HG03457 (cell line): ENCODE measurements around the gene IDUA.

ENCODE experiments used
- ATAC-seq: cut with Tn5 transposase; IDR thresholded peaks from one replicate; pipeline ENCODE4 v1.9.1; 2021; ENCODE audit warnings: moderate number of reproducible peaks; ENCODE audit not compliant: unreplicated experiment

IDUA gene

DNA sequence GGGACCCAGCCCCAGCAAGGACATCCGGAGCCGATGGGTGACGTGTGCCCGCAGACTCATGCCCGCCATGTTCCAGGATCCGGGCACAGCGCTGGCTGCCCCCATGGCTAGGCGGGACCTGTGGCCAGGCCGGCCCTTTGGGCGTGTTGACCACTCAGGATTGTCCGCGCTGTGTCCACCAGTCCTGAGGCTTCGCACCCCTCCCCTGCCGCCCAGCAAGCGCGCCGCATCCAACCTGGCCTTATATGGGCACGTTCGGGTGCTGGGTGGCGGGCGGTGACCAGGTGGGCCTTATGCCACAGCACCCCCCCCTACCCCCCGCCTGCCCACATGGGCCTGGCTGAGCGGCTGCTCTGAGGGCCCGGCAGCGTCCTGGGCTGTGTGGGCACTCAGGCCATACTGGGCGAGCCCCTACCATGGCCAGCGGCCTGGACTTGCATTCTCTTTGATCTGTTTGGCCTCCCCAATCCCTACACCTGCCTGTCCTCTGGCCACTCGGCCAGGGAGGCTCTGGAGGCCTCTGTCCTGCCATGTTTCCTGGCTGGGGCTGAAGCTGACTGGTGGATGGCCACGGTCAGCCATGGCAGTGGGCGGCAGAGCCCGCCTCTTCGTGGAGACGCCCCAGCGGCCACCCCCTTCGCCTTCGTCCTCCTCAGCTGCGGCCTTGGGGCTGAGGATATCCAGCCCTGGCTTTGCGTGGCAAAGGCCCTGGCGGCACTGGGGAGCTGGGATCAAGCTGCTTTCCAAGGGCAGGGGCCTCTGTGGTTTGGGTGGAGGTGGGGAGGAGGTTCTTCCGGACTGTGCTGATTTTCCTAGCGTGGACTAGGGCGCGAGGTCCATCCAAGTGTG, 26.6 kb downstream of the IDUA start:
- no peak for ATAC-seq

DNA sequence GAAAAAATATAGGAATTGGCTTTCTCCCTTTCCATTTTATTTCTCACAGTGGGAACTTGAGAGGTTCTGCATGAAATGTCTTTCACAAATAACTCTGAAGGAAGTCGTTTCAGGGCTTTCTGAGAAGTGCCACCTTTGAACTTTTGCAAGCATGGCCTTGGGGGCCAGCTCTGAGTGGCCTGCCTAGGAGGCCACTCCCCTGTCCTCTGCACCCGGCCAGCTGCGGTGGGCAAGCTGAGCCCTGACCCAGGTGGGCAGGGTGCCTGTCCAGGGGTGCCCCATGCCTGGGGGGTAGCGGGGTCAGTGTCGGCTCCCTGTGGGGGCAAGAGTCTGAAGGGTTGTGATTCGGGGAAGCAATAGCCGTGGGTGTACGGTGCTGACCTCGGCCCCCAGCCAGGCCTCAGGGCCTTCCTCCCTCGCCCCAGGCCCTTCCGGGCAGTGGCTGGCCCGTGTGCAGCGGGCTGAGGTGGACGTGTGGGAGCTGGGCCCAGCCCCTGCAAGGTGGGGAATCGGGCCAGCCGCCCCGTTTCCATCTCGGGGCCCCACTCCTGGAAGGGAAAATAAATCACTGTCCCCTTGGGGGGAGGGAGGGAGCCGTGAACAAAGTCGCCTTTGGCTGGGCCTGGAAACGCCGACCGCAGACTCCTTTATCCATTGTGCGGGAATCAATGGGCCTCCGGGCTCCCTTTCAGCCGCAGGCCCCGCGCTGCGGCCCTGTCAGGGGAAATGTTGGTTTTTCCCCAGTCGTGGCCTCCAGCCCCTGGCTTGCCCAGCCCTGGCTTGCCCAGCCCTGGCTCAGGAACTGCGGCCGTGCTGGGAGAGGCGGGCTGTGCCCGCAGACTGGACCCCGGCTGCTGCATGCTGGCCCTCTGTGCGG, 27.7 kb downstream of the IDUA start:
- no peak for ATAC-seq

DNA sequence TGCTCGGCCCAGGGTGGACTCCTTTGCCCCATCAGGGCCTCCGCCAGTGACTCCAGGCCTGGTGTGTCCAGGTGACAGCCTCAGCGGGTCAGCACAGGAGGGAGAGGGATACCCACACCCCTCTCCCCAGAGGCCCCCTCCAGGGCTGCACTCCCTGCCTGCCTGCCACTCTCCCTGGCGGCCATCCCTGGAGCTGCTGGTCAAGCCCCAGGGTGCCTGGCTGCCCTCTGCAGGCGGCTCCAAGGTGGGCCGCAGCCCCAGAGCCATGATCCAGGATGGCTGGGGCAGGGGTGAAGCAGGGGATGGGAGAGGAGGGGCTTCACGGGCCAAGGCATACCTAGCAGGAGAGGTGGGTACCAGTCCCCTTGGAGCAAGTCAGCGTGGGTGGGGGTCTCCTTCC, 28.3 kb downstream of the IDUA start:
- no peak for ATAC-seq

DNA sequence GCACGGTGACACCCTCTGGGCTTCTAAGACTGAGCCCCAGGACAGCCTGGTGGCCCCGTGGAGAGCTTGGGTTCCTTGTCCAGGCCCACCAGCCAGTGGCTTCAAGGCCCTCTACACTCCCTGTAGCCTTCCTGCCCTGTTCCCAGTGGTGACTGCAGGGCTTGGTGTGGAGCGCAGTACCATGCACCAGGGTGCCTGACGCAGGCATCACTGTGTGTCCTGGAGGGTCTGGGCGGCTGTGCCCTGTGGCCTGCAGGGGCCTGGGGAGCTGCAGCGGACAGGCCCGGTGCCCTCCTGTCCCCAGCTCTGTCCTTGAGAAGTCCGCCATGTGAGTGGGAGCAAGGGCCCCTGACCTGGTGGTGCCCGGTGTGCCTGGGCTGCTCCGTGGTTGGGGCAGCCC, 28.9 kb downstream of the IDUA start:
- no peak for ATAC-seq

DNA sequence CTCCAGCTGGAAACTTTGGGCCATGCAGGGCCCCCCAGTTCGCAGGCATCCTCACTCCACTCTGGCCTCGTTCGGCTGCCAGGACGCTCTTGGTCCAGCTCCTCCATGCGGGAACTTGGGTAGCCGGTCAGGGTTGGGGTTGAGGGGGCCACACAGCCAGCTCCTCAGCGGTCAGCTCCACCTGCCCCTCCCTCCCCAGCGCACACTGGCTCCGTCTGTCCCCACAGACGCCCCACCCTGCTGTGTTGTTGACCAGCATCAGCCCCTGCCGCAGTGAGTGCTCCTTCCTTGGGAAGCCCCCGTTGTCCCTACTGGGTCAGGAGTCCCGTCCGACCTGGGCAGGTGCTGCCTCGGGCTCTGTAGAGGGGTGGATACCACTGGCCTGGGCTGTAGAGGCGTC, 30.4 kb downstream of the IDUA start:
- no peak for ATAC-seq

DNA sequence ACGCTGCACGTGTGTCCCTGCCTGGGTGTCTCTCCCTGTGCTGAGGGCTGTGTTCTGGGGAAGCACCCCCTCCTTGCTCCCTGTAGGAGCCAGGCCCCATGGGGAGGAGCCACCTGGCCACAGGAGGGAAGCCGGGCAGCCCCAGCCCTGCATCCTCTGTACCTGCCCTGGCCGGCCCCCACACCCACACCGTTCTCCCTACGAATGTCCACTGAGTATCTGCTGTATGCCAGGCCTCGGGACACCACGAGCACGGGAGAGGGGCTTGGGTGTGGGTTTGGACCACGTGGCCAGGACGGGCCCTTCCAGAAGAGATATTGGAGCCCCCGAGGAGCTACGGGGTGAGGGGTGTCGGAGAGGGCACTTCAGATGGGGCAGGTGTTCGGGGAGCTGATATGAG, 30.9 kb downstream of the IDUA start:
- no peak for ATAC-seq

DNA sequence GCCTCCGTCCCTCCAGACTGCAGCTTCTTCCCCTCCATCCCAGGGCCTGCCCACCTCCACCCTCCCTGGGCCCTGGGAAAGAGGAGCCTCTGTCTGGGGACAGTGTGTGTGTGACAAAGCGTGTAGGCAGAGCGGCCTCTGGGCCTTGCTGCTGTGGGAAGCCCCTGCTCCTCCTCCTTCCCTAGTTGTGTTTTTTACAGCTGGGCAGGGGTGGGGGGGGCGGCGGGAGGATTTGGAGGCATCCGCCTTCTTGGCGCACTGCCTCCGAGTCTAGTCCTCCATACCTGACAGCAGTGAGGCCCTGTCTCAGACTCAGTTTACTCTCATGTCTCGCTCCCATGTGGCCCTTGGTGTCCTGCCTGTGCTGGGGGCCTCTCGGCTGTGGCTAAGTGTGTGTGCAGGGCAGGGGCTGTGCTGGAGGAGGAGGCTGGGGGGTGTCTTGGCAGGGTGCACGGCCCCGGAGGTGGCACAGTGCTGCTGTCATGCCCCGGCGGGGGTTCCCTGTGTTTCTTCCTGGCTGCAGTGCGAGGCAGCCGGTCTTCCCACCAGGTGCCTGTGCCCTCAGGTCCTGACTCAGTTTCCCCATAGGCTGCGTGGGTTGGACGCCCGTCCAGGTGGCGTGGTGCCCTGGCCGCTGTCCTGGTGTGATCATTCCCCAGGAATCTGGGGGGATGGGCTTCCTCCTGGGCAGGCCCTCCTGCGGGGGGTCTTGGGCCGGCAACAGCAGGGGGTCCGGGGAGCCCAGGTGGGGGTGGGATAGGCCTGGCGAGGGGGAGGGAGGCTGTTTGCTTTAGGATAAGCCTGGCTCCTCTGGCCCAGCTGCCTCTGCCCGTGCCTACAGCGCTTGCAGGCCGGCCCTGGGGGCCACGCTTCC, 31.5 kb downstream of the IDUA start:
- ATAC-seq, result no peak

DNA sequence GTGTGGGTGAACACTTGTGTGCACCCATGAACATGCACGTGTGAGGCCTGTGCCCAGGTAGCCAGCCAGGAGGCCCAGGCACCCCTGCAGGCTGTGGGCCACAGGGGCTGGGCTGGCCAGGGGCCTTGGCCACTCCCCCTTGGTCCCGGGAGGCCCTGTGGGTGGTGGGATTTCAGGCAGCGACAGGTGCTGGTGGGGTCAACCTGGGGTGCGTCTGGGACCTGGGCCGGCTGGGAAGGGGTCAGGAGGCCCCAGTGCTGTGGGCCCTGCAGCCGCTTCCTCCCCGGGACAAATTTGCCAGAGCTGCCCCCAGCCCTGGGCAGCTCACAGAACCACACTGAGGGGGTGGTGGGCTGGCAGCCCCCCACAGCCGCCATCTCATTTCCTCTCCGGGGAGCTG, 32.5 kb downstream of the IDUA start:
- no peak for ATAC-seq

DNA sequence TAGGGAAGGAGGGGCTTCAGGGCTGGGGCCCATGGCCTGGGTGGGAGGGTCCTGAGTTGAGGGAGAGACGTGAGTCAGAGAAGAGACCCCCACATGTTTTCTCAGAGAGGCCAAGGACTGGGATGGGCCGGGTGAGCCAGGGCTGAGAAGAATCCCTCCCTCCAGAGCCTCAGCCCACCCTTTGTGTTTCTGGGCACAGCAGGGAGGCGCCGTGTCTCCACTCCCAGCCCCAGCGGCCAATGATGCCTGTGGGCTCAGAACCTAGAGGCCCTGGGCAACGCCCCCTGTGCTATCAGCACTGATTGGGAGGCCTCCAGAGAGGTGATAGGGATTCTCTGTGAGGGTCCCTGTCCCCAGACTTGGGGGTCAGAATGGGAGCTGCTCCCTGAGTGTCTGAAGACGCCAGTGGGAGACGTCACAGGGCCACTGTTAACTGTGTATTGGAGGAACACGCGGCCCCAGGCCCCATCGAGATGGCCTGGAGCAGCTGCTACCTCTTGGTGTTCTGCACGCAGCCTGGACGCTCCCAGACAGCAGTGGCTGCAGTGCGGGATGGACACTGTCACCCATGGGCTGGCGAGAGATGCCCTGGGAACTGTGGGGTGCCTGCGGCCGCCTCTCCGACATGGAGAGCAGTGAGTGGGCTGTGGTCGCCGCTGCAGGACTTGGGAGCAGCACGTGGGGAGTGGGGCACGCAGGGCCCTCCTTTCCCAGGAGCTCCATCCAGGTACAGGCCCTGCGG, 33.1 kb downstream of the IDUA start:
- no peak for ATAC-seq

DNA sequence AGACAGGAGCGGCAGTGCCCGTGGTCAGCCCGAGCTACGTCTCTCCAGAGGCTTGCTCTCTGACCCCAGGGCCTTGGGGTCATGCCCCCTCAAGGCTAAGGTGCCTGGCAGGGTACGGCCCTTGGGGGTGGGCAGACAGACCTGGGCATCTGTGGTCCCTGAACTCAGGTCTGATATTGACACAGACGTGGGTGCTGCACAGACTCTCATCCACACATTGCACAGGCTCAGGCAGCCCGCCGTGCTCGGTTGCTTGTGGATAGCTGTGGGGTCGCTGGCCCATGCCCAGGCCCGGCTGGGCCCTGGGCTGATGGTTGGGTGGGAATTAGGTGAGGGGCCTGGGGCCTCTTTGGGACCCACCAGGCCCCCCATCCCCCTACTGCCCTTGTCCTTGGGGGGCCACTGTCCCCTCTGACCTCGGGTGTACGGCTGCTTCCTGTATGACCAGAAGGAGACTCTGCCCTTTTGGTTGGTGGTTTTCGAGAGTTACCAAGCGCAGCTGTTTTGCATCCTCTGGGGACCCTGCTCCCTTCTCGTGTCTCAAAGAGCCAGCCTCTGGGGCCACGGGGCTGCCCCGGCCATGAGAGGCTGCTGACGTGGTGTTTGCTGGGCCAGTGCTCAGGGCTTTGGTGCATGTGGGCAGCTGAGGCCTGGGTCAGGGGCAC, 34.7 kb downstream of the IDUA start:
- ATAC-seq, result no peak

DNA sequence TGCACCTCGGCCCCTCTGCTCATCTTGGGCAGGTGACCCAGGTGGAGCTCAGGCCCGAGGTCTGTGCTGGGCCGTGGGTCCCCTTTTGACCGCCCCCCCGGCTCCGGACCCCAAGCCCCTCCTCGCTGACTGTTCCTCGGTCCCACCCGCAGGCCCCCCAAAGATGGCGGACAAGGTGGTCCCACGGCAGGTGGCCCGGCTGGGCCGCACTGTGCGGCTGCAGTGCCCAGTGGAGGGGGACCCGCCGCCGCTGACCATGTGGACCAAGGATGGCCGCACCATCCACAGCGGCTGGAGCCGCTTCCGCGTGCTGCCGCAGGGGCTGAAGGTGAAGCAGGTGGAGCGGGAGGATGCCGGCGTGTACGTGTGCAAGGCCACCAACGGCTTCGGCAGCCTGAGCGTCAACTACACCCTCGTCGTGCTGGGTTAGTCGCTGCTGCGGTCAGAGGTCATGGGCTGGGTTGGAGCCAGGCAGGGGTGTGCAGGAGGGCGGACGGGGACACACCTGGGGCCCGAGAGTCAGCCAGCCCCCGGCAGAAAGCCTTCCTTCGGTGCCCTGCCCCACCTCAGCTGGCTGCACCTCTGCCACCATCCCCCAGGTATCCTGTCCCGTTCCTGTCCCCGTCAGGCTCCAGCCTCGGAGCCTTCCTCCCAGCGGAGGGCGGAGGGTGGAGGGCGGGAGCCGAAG, 35.4 kb downstream of the IDUA start:
- no peak for ATAC-seq

DNA sequence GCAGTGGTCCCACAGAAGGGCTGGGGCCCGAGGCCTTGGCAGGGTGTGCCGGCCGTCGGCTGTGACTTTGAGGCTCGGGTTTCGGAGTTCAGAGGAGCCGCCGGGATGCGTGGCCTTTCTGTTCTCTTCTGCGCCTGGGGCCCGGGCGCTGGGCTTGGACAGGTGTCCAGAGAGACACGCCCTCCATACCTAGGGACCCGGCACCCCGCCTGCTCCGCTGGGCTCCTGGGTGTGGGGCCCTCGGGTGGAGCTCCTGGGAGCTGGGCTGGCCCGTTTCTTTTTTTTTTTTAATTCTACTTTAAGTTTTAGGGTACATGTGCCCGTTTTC, 35.9 kb downstream of the IDUA start:
- no peak for ATAC-seq

DNA sequence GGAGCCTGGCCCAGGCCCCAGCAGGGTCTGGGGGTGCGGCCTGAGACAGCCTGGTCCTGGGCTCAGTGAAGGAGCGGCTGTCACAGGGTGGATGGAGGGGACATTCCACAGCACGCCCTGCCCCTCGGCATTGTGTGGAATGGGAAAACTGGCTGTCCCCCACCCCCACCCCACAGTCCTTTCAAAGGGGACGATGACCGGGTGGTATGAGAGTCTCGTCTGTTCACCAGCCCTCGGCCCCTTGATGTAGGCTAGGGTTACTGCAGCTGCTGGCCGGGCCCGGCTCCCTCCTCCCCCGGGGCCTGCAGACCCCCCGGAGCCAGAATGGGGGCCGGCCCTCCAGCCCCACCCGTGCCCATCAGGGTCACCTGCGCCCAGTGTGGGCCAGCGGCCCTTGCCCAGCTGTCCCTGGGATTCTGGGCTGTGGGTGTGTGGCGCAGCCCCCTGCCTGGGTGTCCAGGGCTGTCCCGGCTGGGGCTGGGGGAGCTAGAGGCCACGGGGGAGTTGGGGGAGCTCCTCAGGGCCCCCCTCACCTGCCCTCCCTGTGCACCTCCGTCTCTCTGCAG, 36.3 kb downstream of the IDUA start:
- ATAC-seq, result no peak

DNA sequence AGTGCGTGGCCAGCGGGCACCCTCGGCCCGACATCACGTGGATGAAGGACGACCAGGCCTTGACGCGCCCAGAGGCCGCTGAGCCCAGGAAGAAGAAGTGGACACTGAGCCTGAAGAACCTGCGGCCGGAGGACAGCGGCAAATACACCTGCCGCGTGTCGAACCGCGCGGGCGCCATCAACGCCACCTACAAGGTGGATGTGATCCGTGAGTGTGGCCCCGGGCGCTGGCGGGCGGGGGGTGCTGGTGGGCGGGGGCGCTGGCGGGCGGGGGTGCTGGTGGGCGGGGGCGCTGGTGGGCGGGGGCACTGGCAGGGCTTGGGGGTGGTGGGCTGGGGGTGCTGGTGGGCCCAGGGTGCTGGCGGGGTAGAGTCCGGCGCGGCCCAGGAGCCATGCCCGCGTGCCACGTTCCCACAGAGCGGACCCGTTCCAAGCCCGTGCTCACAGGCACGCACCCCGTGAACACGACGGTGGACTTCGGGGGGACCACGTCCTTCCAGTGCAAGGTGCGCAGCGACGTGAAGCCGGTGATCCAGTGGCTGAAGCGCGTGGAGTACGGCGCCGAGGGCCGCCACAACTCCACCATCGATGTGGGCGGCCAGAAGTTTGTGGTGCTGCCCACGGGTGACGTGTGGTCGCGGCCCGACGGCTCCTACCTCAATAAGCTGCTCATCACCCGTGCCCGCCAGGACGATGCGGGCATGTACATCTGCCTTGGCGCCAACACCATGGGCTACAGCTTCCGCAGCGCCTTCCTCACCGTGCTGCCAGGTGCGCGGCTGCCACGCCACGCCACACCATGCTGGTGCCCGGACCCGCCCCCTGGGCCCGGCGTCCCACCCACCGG, 37.3 kb downstream of the IDUA start:
- no peak for ATAC-seq

DNA sequence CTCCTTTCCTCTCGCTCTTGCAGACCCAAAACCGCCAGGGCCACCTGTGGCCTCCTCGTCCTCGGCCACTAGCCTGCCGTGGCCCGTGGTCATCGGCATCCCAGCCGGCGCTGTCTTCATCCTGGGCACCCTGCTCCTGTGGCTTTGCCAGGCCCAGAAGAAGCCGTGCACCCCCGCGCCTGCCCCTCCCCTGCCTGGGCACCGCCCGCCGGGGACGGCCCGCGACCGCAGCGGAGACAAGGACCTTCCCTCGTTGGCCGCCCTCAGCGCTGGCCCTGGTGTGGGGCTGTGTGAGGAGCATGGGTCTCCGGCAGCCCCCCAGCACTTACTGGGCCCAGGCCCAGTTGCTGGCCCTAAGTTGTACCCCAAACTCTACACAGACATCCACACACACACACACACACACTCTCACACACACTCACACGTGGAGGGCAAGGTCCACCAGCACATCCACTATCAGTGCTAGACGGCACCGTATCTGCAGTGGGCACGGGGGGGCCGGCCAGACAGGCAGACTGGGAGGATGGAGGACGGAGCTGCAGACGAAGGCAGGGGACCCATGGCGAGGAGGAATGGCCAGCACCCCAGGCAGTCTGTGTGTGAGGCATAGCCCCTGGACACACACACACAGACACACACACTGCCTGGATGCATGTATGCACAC, 38.2 kb downstream of the IDUA start:
- ATAC-seq, result no peak

DNA sequence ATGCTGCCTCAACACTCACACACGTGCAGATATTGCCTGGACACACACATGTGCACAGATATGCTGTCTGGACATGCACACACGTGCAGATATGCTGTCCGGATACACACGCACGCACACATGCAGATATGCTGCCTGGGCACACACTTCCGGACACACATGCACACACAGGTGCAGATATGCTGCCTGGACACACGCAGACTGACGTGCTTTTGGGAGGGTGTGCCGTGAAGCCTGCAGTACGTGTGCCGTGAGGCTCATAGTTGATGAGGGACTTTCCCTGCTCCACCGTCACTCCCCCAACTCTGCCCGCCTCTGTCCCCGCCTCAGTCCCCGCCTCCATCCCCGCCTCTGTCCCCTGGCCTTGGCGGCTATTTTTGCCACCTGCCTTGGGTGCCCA, 39.3 kb downstream of the IDUA start:
- no peak for ATAC-seq

DNA sequence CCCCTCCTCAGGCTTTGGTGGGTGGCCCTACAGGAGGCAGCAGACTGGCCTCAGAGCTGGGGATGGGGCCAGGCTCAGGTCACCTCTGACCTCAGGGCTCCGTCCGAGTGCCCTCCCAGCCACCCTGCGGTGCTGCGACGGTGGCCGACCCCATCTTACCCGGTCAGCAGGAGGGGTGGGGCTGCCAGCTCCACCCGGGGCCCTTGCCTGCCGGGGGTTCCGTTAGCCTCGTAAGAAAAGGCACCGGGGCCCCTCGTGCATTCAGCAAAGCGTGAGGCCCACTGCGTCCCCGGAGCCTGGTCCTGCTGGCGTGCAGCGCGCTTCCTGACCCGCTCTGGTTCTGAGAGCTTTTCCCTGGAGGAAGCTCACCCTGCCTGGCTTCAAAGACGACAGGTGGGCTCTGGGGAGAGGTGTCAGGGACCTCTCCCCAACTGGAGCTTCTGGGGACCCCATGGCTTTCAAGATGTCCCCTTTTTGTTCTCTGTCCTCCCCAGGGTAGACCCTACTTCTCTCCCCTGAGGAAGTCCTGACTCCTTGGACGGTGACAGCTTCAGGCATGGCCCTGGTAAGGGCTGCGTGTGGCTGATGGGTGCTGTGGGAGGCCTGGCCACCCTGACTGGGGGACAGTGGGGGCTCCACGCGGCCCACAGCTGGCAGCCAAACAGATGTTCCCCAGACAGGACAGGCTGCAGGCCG, 40.5 kb downstream of the IDUA start:
- ATAC-seq, result no peak
